ENCODE data around the gene ITGA8.

The ITGA8 gene

GRCh38 chr10:15735763-15736162, 16.0 kb upstream of the ITGA8 start:
- DNase-seq = peak in 3 of 58 donors; percentile 8 to 21 (median 18)

- no peak for DNase-seq
Measured at GRCh38 chr10:15730341-15730740, 10.6 kb upstream of the ITGA8 start.

DNA sequence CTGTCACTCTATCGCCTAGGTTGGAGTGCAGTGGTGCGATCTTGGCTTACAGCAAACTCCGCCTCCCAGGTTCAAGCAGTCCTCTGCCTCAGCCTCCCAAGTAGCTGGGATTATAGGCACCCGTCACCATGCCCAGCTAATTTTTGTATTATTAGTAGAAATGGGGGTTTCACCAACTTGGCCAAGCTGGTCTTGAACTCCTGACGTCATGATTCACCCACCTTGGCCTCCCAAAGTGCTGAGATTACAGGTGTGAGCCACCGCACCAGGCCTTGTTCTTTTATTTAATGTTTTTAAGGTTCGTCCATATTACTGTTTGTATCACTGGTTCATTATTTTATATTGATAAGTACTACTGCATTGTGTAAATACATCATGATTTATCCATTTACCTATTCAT, 10.2 kb upstream of the ITGA8 start:
- DNase-seq = no peak

DNA sequence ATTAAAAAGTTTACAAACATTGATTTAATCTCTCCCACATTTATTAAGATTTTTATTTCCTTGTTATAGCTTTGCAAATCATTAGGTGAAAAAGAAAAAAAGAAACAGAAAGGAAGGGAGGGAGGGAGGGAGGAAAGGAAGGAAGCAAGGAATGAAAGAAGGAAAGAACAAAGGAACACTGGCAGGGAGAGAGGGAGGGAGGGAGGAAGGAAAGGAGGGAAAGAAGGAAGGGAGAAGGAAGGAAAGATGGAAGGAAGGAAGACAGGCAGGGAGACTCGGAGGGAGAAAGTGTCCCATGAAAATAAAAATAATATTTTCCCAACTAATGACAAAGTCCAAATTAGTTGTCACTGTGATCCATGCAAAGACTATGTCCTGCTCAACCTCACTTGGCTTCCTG, 6.3 kb upstream of the ITGA8 start:
- no peak for DNase-seq

DNA sequence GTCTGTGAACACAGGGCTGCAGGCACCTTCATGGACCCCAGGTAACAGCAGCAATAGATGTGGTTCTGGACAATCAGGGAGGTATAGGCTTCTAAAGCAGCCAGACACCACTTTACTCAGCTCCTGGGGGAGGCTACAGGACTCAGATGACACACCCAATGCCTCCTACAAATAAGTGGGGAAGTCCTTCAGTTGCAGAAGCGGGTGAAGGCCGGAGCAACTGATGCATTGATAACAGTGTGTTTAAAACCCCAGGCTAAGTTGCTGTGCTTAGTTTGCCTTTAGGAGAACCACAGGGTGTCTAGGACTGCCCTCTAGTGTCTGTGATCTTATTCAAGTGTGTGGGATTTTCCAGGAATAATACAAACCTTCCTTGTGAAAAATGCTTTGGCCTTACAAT, 5.9 kb upstream of the ITGA8 start:
- DNase-seq = peak in 6 of 58 donors; percentile 13 to 37 (median 22)

GRCh38 chr10:15724683-15725082, 5.0 kb upstream of the ITGA8 start:
- no peak for DNase-seq

DNA sequence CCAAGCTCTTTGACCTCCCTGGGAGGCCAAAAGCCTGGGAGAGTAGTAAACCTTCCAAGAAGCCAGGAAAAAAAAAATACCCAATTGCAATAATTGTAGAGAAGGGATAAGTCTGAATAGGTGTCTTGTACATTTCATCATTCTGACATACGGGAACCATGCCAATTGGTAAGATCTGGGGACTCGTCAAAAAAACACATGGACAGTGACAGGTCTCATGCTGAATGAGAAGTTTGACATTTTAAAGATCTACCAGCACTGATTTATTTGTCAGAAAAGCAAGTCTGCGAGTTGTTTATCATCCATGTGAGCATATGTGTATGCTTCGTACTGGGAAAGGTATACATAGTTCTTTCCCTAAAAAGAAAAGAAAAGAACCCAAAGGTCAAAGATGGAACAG, 4.1 kb upstream of the ITGA8 start:
- DNase-seq = no peak

DNA sequence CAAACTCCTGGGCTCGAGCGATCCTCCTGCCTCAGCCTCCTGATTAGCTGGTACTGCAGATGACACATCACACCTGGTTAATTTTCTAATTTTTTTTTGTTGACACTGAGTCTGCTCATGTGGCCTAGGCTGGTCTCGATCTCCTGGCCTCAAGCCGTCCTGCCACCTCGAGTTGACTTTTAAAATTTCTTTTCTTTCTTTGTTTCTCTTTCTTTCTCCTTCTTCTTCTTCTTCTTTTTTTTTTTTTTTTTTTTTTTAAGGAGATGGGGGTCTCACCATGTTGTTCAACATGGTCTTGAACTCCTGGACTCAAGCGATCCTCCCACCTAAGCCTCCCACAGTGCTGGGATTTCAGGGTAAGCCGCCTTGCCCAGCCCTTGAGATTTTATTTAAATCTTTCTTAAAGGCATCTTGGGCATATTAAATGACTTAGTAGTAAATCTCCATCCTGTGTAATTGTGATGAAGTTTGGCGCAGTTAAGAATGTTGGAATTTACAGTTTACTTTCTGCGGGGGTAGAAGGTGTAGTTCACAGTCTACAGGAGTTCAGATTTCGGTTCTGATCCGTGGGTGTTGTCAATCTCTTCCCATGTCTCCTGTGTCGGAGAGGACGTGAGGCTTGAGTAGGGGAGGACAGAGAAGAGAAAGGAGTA, 1.0 kb upstream of the ITGA8 start:
- no peak for DNase-seq

- peak in 2 of 58 donors; percentile 8 to 21 for DNase-seq
Measured at GRCh38 chr10:15719049-15719898, 448 bp downstream of the ITGA8 start.

DNA sequence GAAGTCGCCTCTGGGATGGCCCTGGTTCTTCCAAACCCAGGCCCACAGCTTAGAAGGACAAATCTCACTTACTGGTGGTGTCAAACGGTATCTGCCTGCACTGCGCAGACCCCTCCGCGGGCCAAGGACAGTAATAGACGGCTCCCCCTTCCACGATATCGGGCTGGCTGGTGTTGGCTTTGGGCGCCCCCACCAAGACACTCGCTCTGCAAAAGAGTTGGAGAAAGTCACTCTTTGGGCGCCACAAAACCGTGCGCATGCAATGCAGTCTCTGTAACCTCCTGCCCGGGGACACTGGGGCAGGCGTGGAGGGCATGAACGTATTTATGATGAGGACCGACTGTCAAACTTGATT, 1.1 kb downstream of the ITGA8 start:
- DNase-seq = no peak

DNA sequence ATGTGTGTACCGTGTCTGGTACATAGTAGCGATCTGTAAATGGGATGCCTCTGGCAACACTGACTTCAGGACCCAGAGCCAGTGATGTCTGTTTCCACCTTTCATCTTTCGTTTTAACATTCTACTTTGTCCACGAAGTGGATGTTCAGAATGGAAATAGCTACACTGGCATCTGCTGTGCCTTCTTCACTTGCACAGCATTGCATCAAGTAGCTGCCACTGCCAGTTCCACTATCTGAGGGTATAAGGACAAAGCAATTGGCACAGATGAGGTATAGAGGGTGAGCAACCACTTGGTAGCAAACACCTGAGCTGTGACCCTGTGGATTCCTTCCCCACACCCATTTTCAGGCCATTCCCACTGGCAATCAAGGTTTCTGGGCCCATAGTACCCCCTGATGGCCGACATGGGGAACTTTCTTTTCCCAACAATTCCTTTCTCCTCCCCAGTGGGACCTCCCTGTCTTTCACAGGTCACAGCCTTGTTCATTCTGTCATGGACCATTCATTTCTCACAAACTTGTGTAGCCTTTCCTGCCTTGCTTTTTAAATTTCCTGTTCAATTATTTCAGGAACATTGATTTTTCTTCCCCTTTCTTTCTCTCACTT, 4.0 kb downstream of the ITGA8 start:
- peak in 1 of 58 donors; percentile 15 for DNase-seq

GRCh38 chr10:15714847-15715246, 4.9 kb downstream of the ITGA8 start:
- DNase-seq = no peak

GRCh38 chr10:15712883-15713282, 6.8 kb downstream of the ITGA8 start:
- DNase-seq = no peak

DNA sequence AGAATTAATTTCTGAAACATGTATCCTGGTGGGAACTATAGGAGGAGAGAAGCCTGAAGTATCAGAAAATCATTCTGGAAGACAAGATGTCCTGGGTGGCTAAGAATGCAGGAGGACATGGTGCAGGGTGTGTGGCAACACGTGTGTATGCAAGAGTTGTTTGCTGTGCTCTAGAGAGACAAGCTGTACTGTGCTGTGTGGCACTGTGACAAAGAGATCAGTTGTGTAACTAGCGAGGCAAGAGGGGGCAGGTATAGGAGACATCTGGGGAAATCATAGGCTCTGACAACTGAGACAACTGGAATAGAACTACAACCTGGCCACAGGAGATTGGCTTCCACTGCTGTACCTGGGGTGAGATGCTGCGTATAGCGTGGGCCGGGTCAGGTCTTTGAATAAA, 9.3 kb downstream of the ITGA8 start:
- DNase-seq = no peak

- DNase-seq = no peak
Measured at GRCh38 chr10:15705298-15705697, 14.4 kb downstream of the ITGA8 start.

DNA sequence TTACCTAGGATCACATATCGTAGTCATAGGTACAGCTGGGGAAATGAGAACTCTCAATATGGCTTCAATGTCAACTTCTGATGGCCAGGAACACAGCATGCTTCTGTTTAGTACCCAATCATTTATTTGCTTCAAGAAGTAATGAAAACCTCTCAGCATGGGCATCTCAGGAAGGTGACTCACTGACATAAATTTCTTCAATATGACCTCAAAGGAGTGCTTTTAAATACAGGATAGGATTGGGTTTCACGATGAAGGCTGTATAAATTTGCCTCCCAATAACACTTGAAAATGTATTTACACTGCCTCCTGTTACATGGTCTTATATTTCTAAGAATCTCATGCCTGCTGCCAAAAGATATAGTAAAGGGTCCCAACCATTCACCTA, 15.1 kb downstream of the ITGA8 start:
- DNase-seq = no peak

GRCh38 chr10:15703944-15704580, 15.7 kb downstream of the ITGA8 start:
- DNase-seq = no peak

DNA sequence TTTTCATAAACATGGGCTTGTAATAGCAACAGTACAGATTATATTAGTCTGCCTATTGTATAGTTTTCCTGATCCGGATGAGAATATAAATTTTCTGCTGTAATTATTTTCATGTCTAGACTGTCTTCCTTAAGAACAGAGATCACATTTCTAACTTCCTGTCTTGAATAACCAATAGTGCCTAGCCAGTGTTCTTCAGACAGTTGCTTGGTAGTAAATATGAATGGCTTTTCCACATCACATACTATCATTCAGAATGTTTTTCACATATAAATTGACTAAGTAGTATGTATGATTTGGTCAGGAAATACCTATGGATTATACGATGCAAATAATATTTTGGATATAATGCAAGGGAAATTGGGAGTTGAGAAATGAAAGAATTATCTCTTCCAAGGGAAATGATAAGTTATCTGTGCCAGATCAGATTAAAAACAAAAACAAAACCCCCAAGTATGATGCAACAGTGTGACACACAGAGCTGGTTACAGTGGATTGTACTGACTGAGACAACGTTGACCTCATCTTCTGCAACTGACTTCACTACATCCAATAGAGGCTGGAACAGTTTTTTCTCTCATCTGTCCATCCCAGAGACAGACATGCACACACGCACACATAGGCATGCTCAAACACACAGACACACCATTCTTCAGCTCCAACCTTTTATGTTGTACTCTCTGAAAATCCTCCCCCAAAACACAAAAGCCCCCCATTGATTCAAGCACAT, 16.4 kb downstream of the ITGA8 start:
- no peak for DNase-seq

DNA sequence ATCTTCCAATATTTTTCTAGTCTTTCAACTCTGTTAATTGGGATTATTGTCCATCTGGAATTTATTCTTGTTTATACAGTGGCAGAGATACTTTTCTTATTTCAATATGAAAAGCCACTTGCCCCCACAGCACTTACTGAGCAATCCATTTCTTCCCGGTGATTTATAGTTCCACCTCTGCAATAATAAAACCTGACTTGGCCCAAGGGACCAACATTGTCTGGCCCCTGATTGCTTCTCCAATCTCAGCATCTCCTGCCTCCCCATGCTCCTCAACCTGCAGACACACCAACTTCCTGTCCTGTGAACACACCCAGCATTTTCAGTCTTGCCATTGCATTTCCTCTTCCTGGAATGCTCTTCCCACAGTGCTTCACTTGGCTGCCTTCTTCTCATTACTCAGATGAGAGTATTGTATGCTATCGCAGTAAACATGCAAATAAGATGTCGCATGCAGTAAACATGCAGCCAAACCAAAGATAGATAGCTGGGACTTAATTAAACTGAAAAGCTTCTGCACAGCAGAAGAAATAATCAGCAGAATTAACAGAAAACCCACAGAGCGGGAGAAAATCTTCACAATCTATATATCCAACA, 19.5 kb downstream of the ITGA8 start:
- no peak for DNase-seq

DNA sequence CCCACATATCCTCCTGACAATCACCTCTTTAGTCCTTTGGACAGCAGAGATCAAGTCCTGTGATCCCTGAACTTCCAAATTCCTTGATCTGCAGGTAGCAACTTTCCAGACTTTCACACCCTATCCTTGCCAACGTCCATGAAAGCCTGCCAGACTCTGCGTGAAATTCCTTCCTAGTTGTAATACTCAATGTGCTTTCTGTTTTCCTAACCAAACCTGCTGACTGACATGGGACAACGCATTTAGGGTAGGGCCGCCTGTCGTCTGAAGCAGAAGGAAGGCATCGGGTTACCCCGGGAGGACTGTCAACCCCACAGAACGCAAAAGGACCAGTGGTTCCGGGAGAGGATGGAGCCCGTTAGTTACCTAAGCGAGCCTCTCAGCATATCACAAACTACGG, 23.9 kb downstream of the ITGA8 start:
- no peak for DNase-seq

DNA sequence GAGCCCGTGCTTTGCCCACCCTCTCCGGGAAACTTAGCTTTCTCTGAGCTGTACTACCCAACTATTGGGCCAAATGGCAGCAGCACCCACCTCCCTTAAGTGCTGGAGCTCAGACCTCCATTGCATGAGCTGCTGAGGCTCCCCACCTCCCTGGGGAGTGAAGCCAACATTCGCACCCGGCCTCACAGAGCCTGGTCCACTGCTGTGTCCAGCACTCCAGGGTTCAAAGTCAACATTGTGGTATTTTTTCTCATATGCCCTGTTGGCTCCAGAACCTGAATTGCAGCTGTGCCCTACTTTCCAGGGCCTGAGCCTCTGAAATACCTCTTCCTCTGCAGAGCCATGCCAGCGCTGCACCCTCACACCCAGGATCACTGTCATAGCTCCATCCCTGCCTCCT, 29.7 kb downstream of the ITGA8 start:
- DNase-seq = no peak
